ENCODE measurements around the gene FAM98B. TPM values are rescaled to one million over a fixed set of nuclear protein-coding genes. Genes with fewer than 3 reads are reported as not detected.

FAM98B gene
- total RNA-seq, 2 experiments from 2014 or later = 8.5 to 29.1 TPM

DNA sequence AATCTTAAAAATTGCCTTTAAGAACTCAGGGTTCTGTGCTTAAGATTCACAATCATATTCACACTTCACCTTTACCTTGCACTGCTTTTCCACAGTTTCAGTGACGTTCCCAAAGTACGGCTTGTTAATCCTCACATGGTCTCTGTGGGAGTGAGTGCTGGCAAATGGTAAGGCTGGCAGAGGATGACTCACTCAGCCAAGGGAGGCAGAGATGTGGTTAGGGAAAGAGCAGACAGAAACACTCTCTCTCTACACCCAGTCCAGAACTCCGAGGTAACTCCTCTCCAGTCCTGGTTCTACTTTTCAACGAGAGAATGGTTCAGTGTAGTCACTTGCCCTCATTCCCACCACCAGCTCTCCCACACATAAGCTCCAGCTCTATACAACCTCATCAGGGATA lies 77.6 kb downstream of the FAM98B start:
- H3K4me2 ChIP-seq (ENCODE audit: low read length) = no peak overlapping the region
- no peaks in the 10 kb centered on the region for H3K36me3 ChIP-seq (ENCODE audit: insufficient read depth, low read length)
- ChIA-PET POLR2A (no interaction called here), CTCF (ENCODE audit: unreplicated experiment) (interaction anchor here (1.5 kb wide), 1 partner anchor 168 kb away, joined by 4 read pairs; no protein-coding TSS in a partner anchor)
- no peak overlapping the region for H3K4me3 ChIP-seq (ENCODE audit: low read depth, low read length, poor library complexity, severe bottlenecking)
- no peaks in the 10 kb centered on the region for H3K4me1 ChIP-seq (ENCODE audit: insufficient read depth, low read length, poor library complexity, severe bottlenecking)
- TF ChIP-seq, protein P1, sequence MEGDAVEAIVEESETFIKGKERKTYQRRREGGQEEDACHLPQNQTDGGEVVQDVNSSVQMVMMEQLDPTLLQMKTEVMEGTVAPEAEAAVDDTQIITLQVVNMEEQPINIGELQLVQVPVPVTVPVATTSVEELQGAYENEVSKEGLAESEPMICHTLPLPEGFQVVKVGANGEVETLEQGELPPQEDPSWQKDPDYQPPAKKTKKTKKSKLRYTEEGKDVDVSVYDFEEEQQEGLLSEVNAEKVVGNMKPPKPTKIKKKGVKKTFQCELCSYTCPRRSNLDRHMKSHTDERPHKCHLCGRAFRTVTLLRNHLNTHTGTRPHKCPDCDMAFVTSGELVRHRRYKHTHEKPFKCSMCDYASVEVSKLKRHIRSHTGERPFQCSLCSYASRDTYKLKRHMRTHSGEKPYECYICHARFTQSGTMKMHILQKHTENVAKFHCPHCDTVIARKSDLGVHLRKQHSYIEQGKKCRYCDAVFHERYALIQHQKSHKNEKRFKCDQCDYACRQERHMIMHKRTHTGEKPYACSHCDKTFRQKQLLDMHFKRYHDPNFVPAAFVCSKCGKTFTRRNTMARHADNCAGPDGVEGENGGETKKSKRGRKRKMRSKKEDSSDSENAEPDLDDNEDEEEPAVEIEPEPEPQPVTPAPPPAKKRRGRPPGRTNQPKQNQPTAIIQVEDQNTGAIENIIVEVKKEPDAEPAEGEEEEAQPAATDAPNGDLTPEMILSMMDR (conservative IDR thresholded peaks at IDR 0.05; ENCODE audit: low read length) = no peak
- no peak for TF ChIP-seq EZH2phosphoT487 (IDR thresholded peaks at IDR 0.05; ENCODE audit: borderline replicate concordance, low read depth, low read length)
- no peak overlapping the region for H3K27ac ChIP-seq (ENCODE audit: low read depth, low read length, poor library complexity, severe bottlenecking)
- BruUV-seq (replicated peaks) = no TSS peak
- no peaks in the 10 kb centered on the region for H4K20me1 ChIP-seq (ENCODE audit: insufficient read depth, low read length)
- DNase-seq (ENCODE audit: low spot score) = no peak
- H2AFZ ChIP-seq (ENCODE audit: low read length) = no peak overlapping the region
- H3K9me2 ChIP-seq (ENCODE audit: insufficient read depth, low read length) = no peaks in the 10 kb centered on the region
- H3K79me2 ChIP-seq (ENCODE audit: insufficient read depth, low read depth, low read length) = no peaks in the 10 kb centered on the region
- no peaks in the 10 kb centered on the region for H3K9me3 ChIP-seq (ENCODE audit: low read length)
- intact Hi-C loops (cut with micrococcal nuclease; ENCODE audit: unreplicated experiment) = no loop called here

DNA sequence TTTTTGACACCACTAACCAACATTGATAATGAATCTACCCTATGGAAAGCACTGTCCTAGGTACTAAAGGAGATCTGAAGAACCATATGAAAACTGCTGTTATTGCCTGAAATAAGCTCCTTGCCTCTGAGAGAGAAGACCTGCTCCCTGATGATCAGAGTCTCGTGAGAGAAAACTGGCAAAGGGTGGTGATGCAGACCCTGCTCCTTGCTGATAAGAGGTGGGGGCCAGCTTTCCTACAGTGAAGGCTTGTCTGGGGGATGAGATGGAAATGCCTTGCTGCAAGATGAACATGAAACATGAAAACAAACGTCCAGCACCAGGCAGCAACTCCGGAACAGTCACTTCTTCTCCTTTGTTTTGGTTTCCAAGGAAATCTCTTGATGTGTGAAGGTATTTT lies 78.8 kb downstream of the FAM98B start:
- POLR2A ChIA-PET = no interaction called here
- no peak for DNase-seq (ENCODE audit: low spot score)
- CTCF ChIA-PET (ENCODE audit: unreplicated experiment) = no interaction called here
- Histone ChIP-seq H4K20me1 (ENCODE audit: insufficient read depth, low read length) (no peaks in the 10 kb centered on the region), H3K79me2 (ENCODE audit: insufficient read depth, low read depth, low read length) (no peaks in the 10 kb centered on the region), H3K27ac (ENCODE audit: low read depth, low read length, poor library complexity, severe bottlenecking) (no peak overlapping the region), H3K4me1 (ENCODE audit: insufficient read depth, low read length, poor library complexity, severe bottlenecking) (no peaks in the 10 kb centered on the region), H3K4me2 (ENCODE audit: low read length) (no peak overlapping the region), H2AFZ (ENCODE audit: low read length) (no peak overlapping the region), H3K9me3 (ENCODE audit: low read length) (no peaks in the 10 kb centered on the region), H3K36me3 (ENCODE audit: insufficient read depth, low read length) (no peaks in the 10 kb centered on the region), H3K9me2 (ENCODE audit: insufficient read depth, low read length) (no peaks in the 10 kb centered on the region), H3K4me3 (ENCODE audit: low read depth, low read length, poor library complexity, severe bottlenecking) (no peak overlapping the region)
- intact Hi-C loops (cut with micrococcal nuclease; ENCODE audit: unreplicated experiment) = no loop called here
- no TSS peak for BruUV-seq (replicated peaks)
- no peak for TF ChIP-seq EZH2phosphoT487 (IDR thresholded peaks at IDR 0.05; ENCODE audit: borderline replicate concordance, low read depth, low read length)
- TF ChIP-seq, protein P1 (conservative IDR thresholded peaks at IDR 0.05; ENCODE audit: low read length) = no peak

DNA sequence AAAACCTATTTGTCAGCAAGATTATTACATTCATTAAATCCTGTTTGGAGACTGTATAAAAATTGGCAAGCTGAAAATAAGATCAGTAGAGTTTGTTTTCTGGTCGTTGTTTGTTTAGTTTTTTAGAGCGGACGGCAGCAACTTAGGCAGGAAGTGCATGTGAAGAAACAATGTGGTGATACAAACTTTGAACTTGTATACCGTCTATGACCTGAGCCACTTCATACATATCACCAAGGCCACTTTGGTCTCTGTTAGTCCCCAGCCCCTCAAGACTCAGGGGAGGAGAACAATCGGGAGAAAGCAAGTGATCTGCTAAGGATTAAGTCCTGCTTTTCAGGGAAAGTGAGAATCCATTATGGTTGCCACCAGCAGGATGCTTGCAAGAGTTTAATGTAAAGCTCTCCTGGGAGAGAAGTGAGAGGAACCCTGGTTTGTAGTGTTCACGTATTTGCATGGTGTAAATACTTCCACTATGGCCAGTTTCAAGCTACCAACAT lies 79.5 kb downstream of the FAM98B start:
- Histone ChIP-seq H3K9me2 (ENCODE audit: insufficient read depth, low read length) (no peaks in the 10 kb centered on the region), H3K36me3 (ENCODE audit: insufficient read depth, low read length) (no peaks in the 10 kb centered on the region), H3K9me3 (ENCODE audit: low read length) (no peaks in the 10 kb centered on the region), H3K27ac (ENCODE audit: low read depth, low read length, poor library complexity, severe bottlenecking) (no peak overlapping the region), H3K79me2 (ENCODE audit: insufficient read depth, low read depth, low read length) (no peaks in the 10 kb centered on the region), H3K4me3 (ENCODE audit: low read depth, low read length, poor library complexity, severe bottlenecking) (no peak overlapping the region), H4K20me1 (ENCODE audit: insufficient read depth, low read length) (no peaks in the 10 kb centered on the region), H3K4me2 (ENCODE audit: low read length) (no peak overlapping the region), H2AFZ (ENCODE audit: low read length) (no peak overlapping the region), H3K4me1 (ENCODE audit: insufficient read depth, low read length, poor library complexity, severe bottlenecking) (no peaks in the 10 kb centered on the region)
- POLR2A ChIA-PET = interaction anchor here (1.4 kb wide), 1 partner anchor 29 kb away, joined by 3 read pairs; no protein-coding TSS in a partner anchor
- no peak for DNase-seq (ENCODE audit: low spot score)
- CTCF ChIA-PET (ENCODE audit: unreplicated experiment) = no interaction called here
- intact Hi-C loops (cut with micrococcal nuclease; ENCODE audit: unreplicated experiment) = no loop called here
- BruUV-seq (replicated peaks) = no TSS peak
- no peak for TF ChIP-seq EZH2phosphoT487 (IDR thresholded peaks at IDR 0.05; ENCODE audit: borderline replicate concordance, low read depth, low read length)
- TF ChIP-seq, protein P1 (conservative IDR thresholded peaks at IDR 0.05; ENCODE audit: low read length) = no peak

Measured in OCI-LY7 (cell line).